A549 (cell line): ENCODE measurements around the gene TBCE.

Experiments used
- BHLHE40 ChIP-seq: IDR thresholded peaks from 2 replicates; pipeline ENCODE4 v1.6.1; 2012; ENCODE audit warnings: low read depth, low read length, inconsistent platforms
- CBX2 ChIP-seq: fragments of 200-600 bp; sonication (generic); IDR thresholded peaks from 2 replicates; pipeline ENCODE4 v1.6.1; 2016; ENCODE audit warnings: low read depth, mild to moderate bottlenecking, borderline replicate concordance
- CEBPB ChIP-seq, 2 experiments: fragments of >200 bp in 1 of 2; sonication (Bioruptor Twin) in 1 of 2; formaldehyde crosslinking in 1 of 2; IDR thresholded peaks; 2 replicates each; pipeline ENCODE4 v1.6.1; 2012 to 2016
- CTCF ChIP-seq: fragments of >200 bp; sonication (Bioruptor Twin); formaldehyde crosslinking; IDR thresholded peaks from 3 replicates; pipeline ENCODE4 v1.5.1; 2016
- EP300 ChIP-seq, 2 experiments: fragments of >200 bp; sonication (Bioruptor Twin); formaldehyde crosslinking; IDR thresholded peaks; 2 replicates in 1 of 2; 3 replicates in 1 of 2; pipeline ENCODE4 v1.6.1; 2016 to 2017
- JUNB ChIP-seq: fragments of >200 bp; sonication (Bioruptor Twin); formaldehyde crosslinking; IDR thresholded peaks from 2 replicates; pipeline ENCODE4 v1.6.1; 2016
- MAX ChIP-seq: IDR thresholded peaks from 2 replicates; pipeline ENCODE4 v1.6.1; 2012
- POLR2A ChIP-seq: IDR thresholded peaks from 2 replicates; pipeline ENCODE4 v1.6.1; 2012; ENCODE audit warnings: mild to moderate bottlenecking, low read length
- RAD21 ChIP-seq, 2 experiments: fragments of >200 bp in 1 of 2; sonication (Bioruptor Twin) in 1 of 2; formaldehyde crosslinking in 1 of 2; IDR thresholded peaks in 1 of 2; conservative IDR thresholded peaks in 1 of 2; 2 replicates in 1 of 2; 3 replicates in 1 of 2; pipeline ENCODE4 v1.6.1; 2012 to 2018; ENCODE audit warnings: inconsistent platforms in 1 of 2
- SMC3 ChIP-seq: fragments of >200 bp; sonication (Bioruptor Twin); formaldehyde crosslinking; IDR thresholded peaks from 3 replicates; pipeline ENCODE4 v1.6.1; 2018; ENCODE audit warnings: inconsistent platforms
- SREBF2 ChIP-seq: fragments of 450-650 bp; IDR thresholded peaks from 2 replicates; pipeline ENCODE4 v1.6.1; 2014; ENCODE audit warnings: mild to moderate bottlenecking, moderate library complexity
- USF2 ChIP-seq: fragments of 450-650 bp; IDR thresholded peaks from 2 replicates; pipeline ENCODE4 v1.6.1; 2014; ENCODE audit warnings: antibody characterized with exemption

GRCh38 chr1:235403593-235403992 is 36.4 kb downstream of the TBCE start:
- TF ChIP-seq JUNB, result no peak
- no peak for TF ChIP-seq BHLHE40
- no peak for TF ChIP-seq SREBF2
- no peak for TF ChIP-seq MAX
- no peak for TF ChIP-seq CTCF
- TF ChIP-seq EP300 (IDR thresholded peaks at IDR 0.05), result no peak
- no peak for TF ChIP-seq POLR2A
- TF ChIP-seq CBX2, result no peak
- TF ChIP-seq SMC3, result no peak
- no peak for TF ChIP-seq USF2
- no peak for TF ChIP-seq RAD21 (conservative IDR thresholded peaks at IDR 0.05 in 1 of 2, IDR thresholded peaks at IDR 0.05 in 1 of 2)
- TF ChIP-seq CEBPB (IDR thresholded peaks at IDR 0.05), result 0 out of 4 replicates have a peak, but pooled peaks of 1 of the 2 experiments have one; percentile 18
